HG02588 (cell line): Measurements from ENCODE around the gene TNS3.

Experiments
- ATAC-seq: cut with Tn5 transposase; IDR thresholded peaks from one replicate; pipeline ENCODE4 v1.9.1; 2021; ENCODE audit warnings: mild to moderate bottlenecking, moderate library complexity; ENCODE audit not compliant: unreplicated experiment

Gene TNS3

DNA sequence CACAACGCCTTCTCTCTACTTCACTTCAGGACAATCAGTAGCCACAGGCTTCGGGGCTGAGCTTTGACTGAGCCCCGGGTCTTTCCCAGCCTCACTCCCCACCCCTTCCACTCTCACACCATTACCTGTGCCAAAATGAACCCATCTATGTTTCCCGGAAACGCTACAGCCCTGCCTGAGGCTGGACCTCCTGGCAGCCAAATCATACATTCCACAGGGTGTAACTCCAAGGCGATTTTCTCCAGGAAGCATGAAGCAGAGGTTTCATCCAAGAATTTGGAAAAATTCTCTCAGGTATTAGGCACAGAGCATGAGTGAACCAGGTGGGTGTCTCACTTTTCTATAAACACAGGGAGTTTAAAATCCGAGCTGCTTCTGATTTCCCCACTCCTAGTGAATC, 286.3 kb downstream of the TNS3 start:
- ATAC-seq, result no peak

GRCh38 chr7:47294556-47295222, 287.2 kb downstream of the TNS3 start:
- ATAC-seq, result no peak

DNA sequence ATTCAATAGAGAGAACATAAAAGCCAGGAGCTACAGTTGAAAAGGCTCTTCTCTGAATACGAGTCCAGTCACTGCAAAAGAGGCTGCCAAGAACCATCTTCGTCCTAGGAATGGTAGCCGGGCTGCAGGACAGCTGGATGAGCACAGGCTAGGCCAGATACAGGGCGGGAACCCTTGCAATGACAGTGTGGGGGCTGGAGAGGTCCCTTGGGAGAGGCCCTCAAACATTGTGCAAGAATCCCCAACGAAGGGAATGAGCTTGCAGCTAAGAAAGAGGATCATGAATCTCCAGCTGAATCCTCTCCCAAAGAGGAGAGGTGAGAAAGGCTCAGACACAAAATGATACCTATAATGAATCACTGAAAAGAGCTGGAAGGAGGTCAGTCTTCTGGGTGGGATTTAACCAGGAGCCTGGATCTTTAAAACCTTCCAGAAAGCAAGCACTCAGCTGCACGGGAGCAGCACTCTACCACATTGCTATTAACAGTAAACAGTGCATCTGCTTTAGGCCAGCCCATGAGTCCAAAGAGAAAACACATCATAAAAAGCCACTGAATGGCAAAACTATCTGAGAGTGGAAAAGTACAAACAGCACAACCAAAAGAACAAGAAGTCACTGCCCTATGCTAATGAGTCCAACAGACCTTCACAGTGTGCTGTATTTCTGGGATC, 287.9 kb downstream of the TNS3 start:
- no peak for ATAC-seq

DNA sequence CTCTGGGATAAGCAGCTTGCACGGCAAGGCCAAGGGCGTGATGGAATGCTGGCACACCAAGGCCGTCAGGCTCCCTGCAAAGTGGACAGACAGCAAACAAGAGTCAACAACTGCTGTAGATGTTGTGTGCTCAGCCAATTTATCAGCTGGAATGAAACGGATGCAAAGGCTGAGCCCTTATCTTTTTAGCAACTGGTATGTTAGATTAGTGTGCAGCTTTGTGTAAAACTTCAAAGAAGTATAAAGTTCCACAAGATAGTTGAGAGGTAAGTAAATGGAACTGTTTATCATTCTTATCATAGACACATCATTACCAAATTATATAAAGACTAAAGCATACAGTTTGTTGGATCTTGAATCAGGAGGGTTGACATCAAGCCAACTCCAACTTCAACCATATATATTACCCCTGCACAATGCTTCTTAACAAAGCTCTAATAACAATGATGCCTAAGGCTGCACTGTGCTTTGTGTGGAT, 289.0 kb downstream of the TNS3 start:
- no peak for ATAC-seq

DNA sequence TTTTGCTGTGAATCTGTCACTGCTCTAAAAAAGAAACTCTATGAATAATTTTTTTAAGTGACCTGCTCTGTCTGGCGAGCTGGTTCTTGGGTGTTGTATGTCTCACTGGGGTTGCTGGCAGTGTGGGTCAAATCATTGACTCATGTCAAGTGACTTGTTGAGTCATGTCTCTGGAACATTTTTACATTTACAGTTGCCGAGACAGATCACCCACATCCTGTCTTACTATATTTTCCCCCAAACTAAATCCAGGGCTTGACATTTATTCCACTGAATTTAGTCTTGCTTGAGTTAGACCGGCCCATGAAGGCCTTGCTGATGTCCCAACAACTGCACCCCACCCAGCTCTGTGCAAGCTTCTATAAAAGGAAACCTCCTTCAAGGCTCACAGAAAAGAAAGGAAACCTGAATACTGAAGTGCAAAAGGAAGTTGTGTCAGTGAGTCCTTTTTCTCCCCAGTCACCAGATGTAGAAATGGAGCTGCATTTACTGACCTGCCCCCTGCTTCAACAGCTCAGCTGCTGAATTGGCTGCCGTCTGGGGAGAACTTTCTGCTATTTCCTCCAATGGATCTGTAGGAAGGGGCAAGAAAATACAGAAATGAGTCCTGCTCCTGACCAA, 290.3 kb downstream of the TNS3 start:
- peak; percentile 95 for ATAC-seq

GRCh38 chr7:47290867-47291266, 291.0 kb downstream of the TNS3 start:
- no peak for ATAC-seq

GRCh38 chr7:47290466-47290865, 291.4 kb downstream of the TNS3 start:
- ATAC-seq, result no peak

- ATAC-seq, result no peak
Measured at GRCh38 chr7:47288060-47288459, 293.9 kb downstream of the TNS3 start.

GRCh38 chr7:47285860-47286491, 295.9 kb downstream of the TNS3 start:
- ATAC-seq, result no peak

- no peak for ATAC-seq
Measured at GRCh38 chr7:47284691-47285635, 296.9 kb downstream of the TNS3 start.

DNA sequence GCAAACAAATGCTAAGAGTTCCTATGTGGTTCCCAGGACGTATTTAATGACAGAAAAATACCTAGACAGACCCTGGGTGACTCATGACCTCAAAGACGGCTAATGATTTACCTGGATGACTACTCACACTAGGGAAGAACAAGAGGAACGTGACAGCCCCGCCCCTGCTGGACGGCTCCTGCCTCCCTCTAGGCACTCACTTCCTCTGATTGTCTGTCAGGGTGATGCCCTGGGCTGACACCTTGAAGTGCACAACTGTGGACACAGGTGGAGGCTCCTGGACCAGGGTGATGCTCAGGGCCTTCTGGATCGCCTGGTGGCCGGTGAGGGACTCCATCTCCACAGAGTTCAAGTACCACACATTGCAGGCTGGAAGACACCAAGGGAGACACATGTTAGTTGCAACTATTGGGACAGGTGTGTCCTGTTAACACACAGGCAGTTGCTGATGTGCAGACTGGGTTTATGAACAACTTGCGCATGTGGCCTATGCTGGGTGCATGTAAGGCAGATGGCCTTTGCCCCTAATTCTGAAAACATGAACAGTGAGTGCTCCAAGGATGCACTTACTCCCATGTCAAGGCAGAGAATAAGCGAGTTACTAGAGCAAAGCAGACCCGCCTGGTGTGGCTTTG, 298.3 kb downstream of the TNS3 start:
- ATAC-seq, result no peak

- no peak for ATAC-seq
Measured at GRCh38 chr7:47282790-47283496, 299.0 kb downstream of the TNS3 start.

DNA sequence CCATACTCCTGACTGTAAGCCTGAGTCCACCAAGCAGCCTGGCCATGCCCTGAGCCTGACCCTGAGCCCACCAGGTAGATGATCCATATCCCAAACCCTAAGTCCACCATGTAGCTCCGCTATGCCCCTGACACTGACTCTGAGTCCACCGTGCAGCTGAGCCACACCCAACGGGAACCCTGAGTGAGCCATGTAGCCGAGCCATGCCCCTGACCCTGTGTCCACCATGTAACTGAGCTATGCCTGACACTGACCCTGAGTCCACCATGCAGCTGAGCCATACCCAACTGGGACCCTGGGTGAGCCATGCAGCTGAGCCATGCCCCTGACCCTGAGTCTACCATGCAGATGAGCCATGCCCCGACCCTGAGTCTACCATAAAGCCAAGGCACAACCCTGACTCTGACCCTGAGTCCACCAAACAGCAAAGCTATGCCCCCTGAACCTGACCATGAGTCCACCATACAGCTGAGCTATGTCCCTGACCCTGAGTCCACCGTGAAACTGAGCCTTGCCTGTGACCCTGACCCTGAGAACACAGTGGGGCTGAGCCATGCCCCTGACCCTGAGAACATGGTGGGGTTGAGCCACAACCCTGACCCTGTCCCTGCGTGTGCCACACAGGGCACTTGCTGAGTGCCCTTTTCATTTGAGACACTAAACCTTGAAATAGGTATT, 299.8 kb downstream of the TNS3 start:
- ATAC-seq, result no peak

DNA sequence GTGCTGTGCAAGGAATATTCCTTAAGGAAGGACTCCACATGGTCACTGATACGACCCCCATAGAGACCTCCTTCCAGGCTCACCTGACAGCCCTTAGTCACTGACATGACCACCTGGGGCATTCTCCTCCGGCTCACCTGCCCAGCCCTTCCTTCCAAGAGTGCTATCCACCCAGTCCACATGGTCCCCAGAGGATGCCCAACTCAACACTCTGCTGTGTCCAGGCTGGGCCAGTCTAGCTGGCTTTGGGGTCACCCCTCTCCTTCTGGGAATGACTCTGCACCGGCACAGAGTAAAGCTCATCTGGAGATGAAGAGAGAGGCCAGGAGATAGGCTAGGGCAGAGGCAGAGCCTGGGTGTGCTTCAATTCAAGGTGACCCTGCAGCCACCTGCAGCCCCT, 300.8 kb downstream of the TNS3 start:
- ATAC-seq, result no peak

DNA sequence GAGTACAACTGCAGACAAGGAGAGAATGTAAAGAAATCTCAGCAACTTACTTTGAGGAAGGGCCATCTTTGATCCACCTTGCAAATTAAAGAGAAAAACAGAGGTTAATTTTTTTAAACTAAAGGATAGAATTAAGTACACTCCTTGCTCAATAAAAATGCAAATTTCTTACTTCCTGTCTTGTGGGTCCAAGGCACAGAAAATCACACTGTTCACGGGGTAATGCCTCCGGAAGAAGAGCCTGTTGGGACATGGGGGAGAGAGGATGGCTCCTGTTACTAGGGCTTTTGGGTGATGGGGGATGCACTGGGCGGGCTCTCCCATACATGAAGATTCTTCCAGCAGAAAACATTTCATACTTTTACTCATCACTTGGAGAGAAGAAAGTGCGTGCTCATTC, 301.8 kb downstream of the TNS3 start:
- ATAC-seq, result no peak

DNA sequence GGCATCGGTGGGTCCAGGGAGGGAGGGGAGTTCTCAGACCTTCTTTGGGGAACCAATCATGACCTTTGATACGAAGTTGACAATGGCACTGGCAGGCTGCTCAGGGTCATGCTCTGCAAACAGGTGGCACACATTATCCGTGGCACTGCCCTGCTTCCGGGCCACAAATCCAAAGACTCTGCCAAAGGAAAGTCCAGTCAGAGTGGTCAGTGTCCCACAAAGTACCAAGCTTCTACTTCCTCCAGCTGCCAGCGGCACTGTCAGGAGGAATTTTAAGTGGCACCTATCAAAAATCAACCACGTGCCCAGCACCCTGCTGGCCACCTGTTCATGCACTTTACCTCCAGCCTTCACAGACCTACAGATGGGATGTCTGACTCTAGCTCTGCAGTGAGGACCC, 303.9 kb downstream of the TNS3 start:
- no peak for ATAC-seq

DNA sequence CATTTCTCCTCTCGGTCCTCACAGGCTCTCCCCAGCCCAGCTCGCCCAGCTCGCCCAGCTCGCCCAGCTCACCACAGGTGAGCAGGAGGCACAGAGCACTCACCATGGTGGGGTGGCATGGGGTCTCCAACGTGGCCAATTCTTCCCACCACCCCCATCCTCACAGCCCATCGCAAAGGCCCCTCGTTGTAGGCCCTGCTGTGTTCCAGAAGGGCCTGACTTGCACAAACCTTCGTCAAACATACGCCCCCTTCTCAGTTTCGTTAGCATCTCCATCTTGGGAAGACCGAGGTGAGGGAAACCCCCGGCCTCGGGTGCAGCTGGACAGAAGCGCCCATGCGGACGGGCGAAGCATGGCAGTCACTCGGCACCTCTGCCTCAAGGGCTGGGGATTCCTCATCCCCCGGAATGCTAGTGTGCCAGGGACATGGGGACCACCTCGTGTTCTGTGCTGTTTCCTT, 304.6 kb downstream of the TNS3 start:
- no peak for ATAC-seq

GRCh38 chr7:47273974-47274766, 307.7 kb downstream of the TNS3 start:
- no peak for ATAC-seq
